ENCODE measurements around the gene CLCA2.

The CLCA2 gene

DNA sequence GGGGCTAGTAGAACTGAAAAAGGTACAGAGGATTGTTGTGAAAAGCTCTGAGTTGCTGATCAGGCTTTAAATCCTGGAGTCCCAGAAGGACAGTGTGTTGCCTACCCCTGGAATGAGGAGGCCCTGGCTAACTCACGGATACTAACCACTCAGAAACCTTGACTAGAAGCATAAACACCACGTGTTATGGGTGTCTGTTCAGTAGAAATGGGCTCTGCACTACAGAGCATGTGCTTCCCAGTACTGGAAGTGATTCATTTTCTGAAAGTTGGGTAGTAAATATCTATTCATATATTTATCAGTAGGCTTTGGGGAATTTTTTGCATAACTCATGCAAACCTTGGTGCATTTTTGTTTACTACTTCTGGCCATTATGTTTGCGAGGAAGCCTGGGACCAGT lies 29.7 kb downstream of the CLCA2 start:
- Histone ChIP-seq H3K27me3 (ENCODE audit: low read depth, low read length) (no peaks in the 10 kb centered on the region), H3K79me2 (ENCODE audit: low read length) (no peaks in the 10 kb centered on the region), H3K9me3 (ENCODE audit: insufficient read depth, low read length) (no peaks in the 10 kb centered on the region), H3K4me2 (ENCODE audit: low read length) (peak overlapping the region; percentile 74), H3K36me3 (replicated peaks; ENCODE audit: low read depth, low read length) (no peaks in the 10 kb centered on the region), H2AFZ (ENCODE audit: low read depth, low read length) (0 out of 2 replicates have a peak overlapping the region, but pooled peaks have one; percentile 39), H3K4me1 (ENCODE audit: low read length) (peaks cover 47% of the 10 kb centered on the region), H4K20me1 (ENCODE audit: insufficient read depth, low read length) (no peaks in the 10 kb centered on the region), H3K27ac (ENCODE audit: low read length) (peak overlapping the region; percentile 88), H3K4me3 (ENCODE audit: low read length) (peak overlapping the region; percentile 51), H3K9ac (ENCODE audit: low read length) (peak overlapping the region; percentile 44; the same call in 1 of the 2 replicates)
- TF ChIP-seq CTCF (IDR thresholded peaks at IDR 0.05; ENCODE audit: low read depth, low read length), result no peak
- TF ChIP-seq EZH2phosphoT487 (IDR thresholded peaks at IDR 0.05; ENCODE audit: low read depth), result no peak

DNA sequence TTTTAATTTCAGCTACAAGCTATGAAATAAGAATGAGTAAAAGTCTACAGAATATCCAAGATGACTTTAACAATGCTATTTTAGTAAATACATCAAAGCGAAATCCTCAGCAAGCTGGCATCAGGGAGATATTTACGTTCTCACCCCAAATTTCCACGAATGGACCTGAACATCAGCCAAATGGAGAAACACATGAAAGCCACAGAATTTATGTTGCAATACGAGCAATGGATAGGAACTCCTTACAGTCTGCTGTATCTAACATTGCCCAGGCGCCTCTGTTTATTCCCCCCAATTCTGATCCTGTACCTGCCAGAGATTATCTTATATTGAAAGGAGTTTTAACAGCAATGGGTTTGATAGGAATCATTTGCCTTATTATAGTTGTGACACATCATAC lies 31.1 kb downstream of the CLCA2 start:
- H3K9ac ChIP-seq (ENCODE audit: low read length), result no peak overlapping the region
- no peaks in the 10 kb centered on the region for H3K79me2 ChIP-seq (ENCODE audit: low read length)
- no peaks in the 10 kb centered on the region for H3K27me3 ChIP-seq (ENCODE audit: low read depth, low read length)
- H3K27ac ChIP-seq (ENCODE audit: low read length), result no peak overlapping the region
- no peak overlapping the region for H3K4me3 ChIP-seq (ENCODE audit: low read length)
- H3K36me3 ChIP-seq (replicated peaks; ENCODE audit: low read depth, low read length), result no peaks in the 10 kb centered on the region
- no peaks in the 10 kb centered on the region for H3K9me3 ChIP-seq (ENCODE audit: insufficient read depth, low read length)
- H2AFZ ChIP-seq (ENCODE audit: low read depth, low read length), result no peak overlapping the region
- no peak for TF ChIP-seq CTCF (IDR thresholded peaks at IDR 0.05; ENCODE audit: low read depth, low read length)
- TF ChIP-seq EZH2phosphoT487 (IDR thresholded peaks at IDR 0.05; ENCODE audit: low read depth), result no peak
- H3K4me1 ChIP-seq (ENCODE audit: low read length), result peaks cover 41% of the 10 kb centered on the region
- no peaks in the 10 kb centered on the region for H4K20me1 ChIP-seq (ENCODE audit: insufficient read depth, low read length)
- no peak overlapping the region for H3K4me2 ChIP-seq (ENCODE audit: low read length)

- 0 out of 2 replicates have a peak overlapping the region, but pooled peaks have one; percentile 7 for H3K4me2 ChIP-seq (ENCODE audit: low read length)
Measured at GRCh38 chr1:86460998-86461397, 37.0 kb downstream of the CLCA2 start.

DNA sequence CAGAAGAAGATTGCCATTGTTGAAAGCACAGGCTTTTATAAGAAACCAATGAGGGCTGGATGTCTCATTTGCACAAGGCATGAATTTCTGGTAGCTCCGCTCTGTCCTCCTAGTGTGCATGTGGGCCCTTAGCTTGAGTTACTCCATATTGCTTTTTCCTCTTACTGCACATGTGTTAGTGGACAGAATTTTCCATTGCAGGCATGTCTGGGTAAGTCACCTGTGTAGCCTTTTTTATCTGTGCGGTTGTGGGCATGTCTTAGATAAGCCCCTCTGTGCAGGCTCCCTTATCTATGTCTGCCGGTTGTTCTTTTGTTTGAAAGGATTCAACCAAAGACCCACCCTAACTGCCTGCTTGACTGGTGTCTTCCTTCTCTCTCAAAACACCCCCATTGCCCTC lies 37.5 kb downstream of the CLCA2 start:
- no peaks in the 10 kb centered on the region for H4K20me1 ChIP-seq (ENCODE audit: insufficient read depth, low read length)
- no peaks in the 10 kb centered on the region for H3K27me3 ChIP-seq (ENCODE audit: low read depth, low read length)
- no peaks in the 10 kb centered on the region for H3K79me2 ChIP-seq (ENCODE audit: low read length)
- no peak for TF ChIP-seq CTCF (IDR thresholded peaks at IDR 0.05; ENCODE audit: low read depth, low read length)
- no peak for TF ChIP-seq EZH2phosphoT487 (IDR thresholded peaks at IDR 0.05; ENCODE audit: low read depth)
- no peak overlapping the region for H3K4me3 ChIP-seq (ENCODE audit: low read length)
- H3K27ac ChIP-seq (ENCODE audit: low read length), result no peak overlapping the region
- no peak overlapping the region for H3K4me2 ChIP-seq (ENCODE audit: low read length)
- H3K9me3 ChIP-seq (ENCODE audit: insufficient read depth, low read length), result no peaks in the 10 kb centered on the region
- H3K36me3 ChIP-seq (replicated peaks; ENCODE audit: low read depth, low read length), result no peaks in the 10 kb centered on the region
- H2AFZ ChIP-seq (ENCODE audit: low read depth, low read length), result no peak overlapping the region
- H3K9ac ChIP-seq (ENCODE audit: low read length), result no peak overlapping the region
- H3K4me1 ChIP-seq (ENCODE audit: low read length), result peaks cover 25% of the 10 kb centered on the region

More at GRCh38 chr1:86460998-86461397, 37.0 kb downstream of the CLCA2 start:
- TF ChIP-seq CTCF (IDR thresholded peaks at IDR 0.05; ENCODE audit: low read depth, low read length), result no peak
- no peak for TF ChIP-seq EZH2phosphoT487 (IDR thresholded peaks at IDR 0.05; ENCODE audit: low read depth)
- no peak overlapping the region for H2AFZ ChIP-seq (ENCODE audit: low read depth, low read length)
- no peak overlapping the region for H3K27ac ChIP-seq (ENCODE audit: low read length)
- no peaks in the 10 kb centered on the region for H3K9me3 ChIP-seq (ENCODE audit: insufficient read depth, low read length)
- no peaks in the 10 kb centered on the region for H3K79me2 ChIP-seq (ENCODE audit: low read length)
- H3K4me3 ChIP-seq (ENCODE audit: low read length), result no peak overlapping the region
- no peaks in the 10 kb centered on the region for H3K36me3 ChIP-seq (replicated peaks; ENCODE audit: low read depth, low read length)
- H3K27me3 ChIP-seq (ENCODE audit: low read depth, low read length), result no peaks in the 10 kb centered on the region
- H4K20me1 ChIP-seq (ENCODE audit: insufficient read depth, low read length), result no peaks in the 10 kb centered on the region
- H3K4me1 ChIP-seq (ENCODE audit: low read length), result peaks cover 20% of the 10 kb centered on the region
- no peak overlapping the region for H3K9ac ChIP-seq (ENCODE audit: low read length)
